Measurements from ENCODE around the gene KMT2B. TPM values are rescaled to one million over a fixed set of nuclear protein-coding genes. Genes with fewer than 3 reads are reported as not detected.

KMT2B gene
- total and polyA plus RNA-seq, 2 donors from 2014 or later, result 14.8 to 40.8 TPM

DNA sequence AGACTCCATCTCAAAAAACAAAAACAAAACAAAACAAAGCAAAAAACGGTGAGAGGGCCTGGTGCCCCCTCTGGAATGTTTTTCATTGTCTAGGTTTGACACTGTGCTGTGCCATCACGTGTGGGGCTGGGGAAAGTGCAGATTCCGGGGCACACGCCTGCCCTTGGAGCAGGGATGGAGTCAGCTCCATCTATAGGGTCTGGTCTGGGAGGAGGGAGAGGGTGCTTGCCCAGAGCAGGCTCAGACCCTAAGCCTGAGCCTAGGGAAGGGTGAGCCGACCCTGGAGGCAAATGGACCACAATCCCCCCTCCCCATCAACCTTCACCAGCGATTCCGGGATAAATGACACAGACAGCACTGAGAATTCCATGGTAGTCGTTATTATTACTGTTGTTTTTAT, 24.4 kb upstream of the KMT2B start:
- H3K27me3 ChIP-seq (ENCODE audit: control insufficient read depth, insufficient read depth, low read length), result no peaks in the 10 kb centered on the region
- intact Hi-C loops (cut with DNase I), result no loop called here
- no peaks in the 10 kb centered on the region for H3K9me3 ChIP-seq (ENCODE audit: control insufficient read depth in 2 of 3, insufficient read depth in 1 of 3, low read length in 3 of 3)
- H3K36me3 ChIP-seq (ENCODE audit: control insufficient read depth in 2 of 3, insufficient read depth in 3 of 3, low read length in 3 of 3), result no peaks in the 10 kb centered on the region
- TF ChIP-seq, protein P1, sequence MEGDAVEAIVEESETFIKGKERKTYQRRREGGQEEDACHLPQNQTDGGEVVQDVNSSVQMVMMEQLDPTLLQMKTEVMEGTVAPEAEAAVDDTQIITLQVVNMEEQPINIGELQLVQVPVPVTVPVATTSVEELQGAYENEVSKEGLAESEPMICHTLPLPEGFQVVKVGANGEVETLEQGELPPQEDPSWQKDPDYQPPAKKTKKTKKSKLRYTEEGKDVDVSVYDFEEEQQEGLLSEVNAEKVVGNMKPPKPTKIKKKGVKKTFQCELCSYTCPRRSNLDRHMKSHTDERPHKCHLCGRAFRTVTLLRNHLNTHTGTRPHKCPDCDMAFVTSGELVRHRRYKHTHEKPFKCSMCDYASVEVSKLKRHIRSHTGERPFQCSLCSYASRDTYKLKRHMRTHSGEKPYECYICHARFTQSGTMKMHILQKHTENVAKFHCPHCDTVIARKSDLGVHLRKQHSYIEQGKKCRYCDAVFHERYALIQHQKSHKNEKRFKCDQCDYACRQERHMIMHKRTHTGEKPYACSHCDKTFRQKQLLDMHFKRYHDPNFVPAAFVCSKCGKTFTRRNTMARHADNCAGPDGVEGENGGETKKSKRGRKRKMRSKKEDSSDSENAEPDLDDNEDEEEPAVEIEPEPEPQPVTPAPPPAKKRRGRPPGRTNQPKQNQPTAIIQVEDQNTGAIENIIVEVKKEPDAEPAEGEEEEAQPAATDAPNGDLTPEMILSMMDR (IDR thresholded peaks at IDR 0.05; ENCODE audit: borderline replicate concordance, extremely low read depth, insufficient read depth), result no peak
- H3K4me1 ChIP-seq (ENCODE audit: control insufficient read depth in 2 of 3, insufficient read depth in 2 of 3, low read depth in 1 of 3, low read length in 3 of 3), result no peaks in the 10 kb centered on the region
- no peak overlapping the region for H3K9ac ChIP-seq (ENCODE audit: low read length in 3 of 3)
- DNase-seq, result no peak
- no peak overlapping the region for H3K4me3 ChIP-seq (ENCODE audit: low read length in 3 of 3)
- no peak overlapping the region for H3K27ac ChIP-seq (ENCODE audit: low read depth in 2 of 2, low read length in 2 of 2)
- no peak for FAIRE-seq

GRCh38 chr19:35693835-35694599, 23.8 kb upstream of the KMT2B start:
- no peak overlapping the region for H3K27ac ChIP-seq (ENCODE audit: low read depth in 2 of 2, low read length in 2 of 2)
- TF ChIP-seq, protein P1 (IDR thresholded peaks at IDR 0.05; ENCODE audit: borderline replicate concordance, extremely low read depth, insufficient read depth), result peak; percentile 99
- no peaks in the 10 kb centered on the region for H3K9me3 ChIP-seq (ENCODE audit: control insufficient read depth in 2 of 3, insufficient read depth in 1 of 3, low read length in 3 of 3)
- no peaks in the 10 kb centered on the region for H3K4me1 ChIP-seq (ENCODE audit: control insufficient read depth in 2 of 3, insufficient read depth in 2 of 3, low read depth in 1 of 3, low read length in 3 of 3)
- FAIRE-seq (no peak), DNase-seq (peak; percentile 89 to 94 (median 90))
- H3K4me3 ChIP-seq (ENCODE audit: low read length in 3 of 3), result no peak overlapping the region
- no peaks in the 10 kb centered on the region for H3K27me3 ChIP-seq (ENCODE audit: control insufficient read depth, insufficient read depth, low read length)
- intact Hi-C loops (cut with DNase I), result no loop called here
- no peak overlapping the region for H3K9ac ChIP-seq (ENCODE audit: low read length in 3 of 3)
- H3K36me3 ChIP-seq (ENCODE audit: control insufficient read depth in 2 of 3, insufficient read depth in 3 of 3, low read length in 3 of 3), result no peaks in the 10 kb centered on the region

GRCh38 chr19:35695895-35696422, 21.8 kb upstream of the KMT2B start:
- DNase-seq, result no peak
- Histone ChIP-seq H3K9me3 (ENCODE audit: control insufficient read depth in 2 of 3, insufficient read depth in 1 of 3, low read length in 3 of 3) (no peaks in the 10 kb centered on the region), H3K9ac (ENCODE audit: low read length in 3 of 3) (no peak overlapping the region), H3K4me1 (ENCODE audit: control insufficient read depth in 2 of 3, insufficient read depth in 2 of 3, low read depth in 1 of 3, low read length in 3 of 3) (no peaks in the 10 kb centered on the region), H3K4me3 (ENCODE audit: low read length in 3 of 3) (no peak overlapping the region), H3K27ac (ENCODE audit: low read depth in 2 of 2, low read length in 2 of 2) (no peak overlapping the region), H3K36me3 (ENCODE audit: control insufficient read depth in 2 of 3, insufficient read depth in 3 of 3, low read length in 3 of 3) (no peaks in the 10 kb centered on the region), H3K27me3 (ENCODE audit: control insufficient read depth, insufficient read depth, low read length) (no peaks in the 10 kb centered on the region)
- FAIRE-seq, result no peak
- intact Hi-C loops (cut with DNase I), result no loop called here
- TF ChIP-seq, protein P1 (IDR thresholded peaks at IDR 0.05; ENCODE audit: borderline replicate concordance, extremely low read depth, insufficient read depth), result no peak
